IMR-90 (cell line): ENCODE measurements around the gene HYAL4. TPM values are rescaled to one million over a fixed set of nuclear protein-coding genes. Genes with fewer than 3 reads are reported as not detected.

Experiments
- ATAC-seq: fragments of 200-7000 bp; cut with Tn5 transposase; 2 replicates; pipeline ENCODE4 v1.9.1; 2020; ENCODE audit warnings: low read depth, mild to moderate bottlenecking, moderate library complexity
- BruUV-seq: library from RNA; stranded (reverse); fragments of 400-500 nt; replicated peaks from 2 replicates; lab custom pipeline; 2021; lab: Mats Ljungman, UMichigan
- CTCF ChIA-PET: fragments of 300-600 bp; formaldehyde crosslinking; extraction: SDS; loops from one replicate; lab custom pipeline; 2021; ENCODE audit warnings: antibody characterized with exemption; lab: Yijun Ruan, JAX
- POLR2A ChIA-PET: fragments of 300-600 bp; sonication (Branson Sonifier 250); formaldehyde crosslinking; loops from one replicate; lab custom pipeline; 2022; ENCODE audit warnings: antibody characterized with exemption; ENCODE audit not compliant: unreplicated experiment; lab: Charles Lee
- DNase-seq: peaks from one replicate; pipeline ENCODE4 v3.0.0; 2013
- H2AFZ ChIP-seq: replicated peaks from 2 replicates; pipeline ENCODE3; 2013; ENCODE audit warnings: low read length, mild to moderate bottlenecking; ENCODE audit not compliant: poor library complexity
- H2AK5ac ChIP-seq: 2 replicates; pipeline ENCODE4 v1.6.1; 2013; ENCODE audit warnings: low read depth, low read length, inconsistent platforms
- H2AK9ac ChIP-seq: replicated peaks from 2 replicates; pipeline ENCODE3; 2013; ENCODE audit warnings: mild to moderate bottlenecking, low read depth, low read length, moderate library complexity; ENCODE audit not compliant: poor library complexity
- H2BK120ac ChIP-seq: 2 replicates; pipeline ENCODE4 v1.6.1; 2013; ENCODE audit warnings: low read depth, low read length, inconsistent platforms
- H2BK15ac ChIP-seq: 3 replicates; pipeline ENCODE4 v1.6.1; 2013; ENCODE audit warnings: low read depth, low read length, inconsistent platforms
- H2BK20ac ChIP-seq: 2 replicates; pipeline ENCODE4 v1.6.1; 2013; ENCODE audit warnings: low read depth, mild to moderate bottlenecking, inconsistent platforms, low read length, moderate library complexity
- H2BK5ac ChIP-seq: 2 replicates; pipeline ENCODE4 v1.6.1; 2013; ENCODE audit warnings: mild to moderate bottlenecking, low read depth, low read length, inconsistent platforms; ENCODE audit not compliant: poor library complexity, severe bottlenecking
- H3K14ac ChIP-seq: replicated peaks from 2 replicates; pipeline ENCODE4 v1.6.1; 2013; ENCODE audit warnings: low read depth, low read length, inconsistent platforms
- H3K18ac ChIP-seq: 2 replicates; pipeline ENCODE4 v1.6.1; 2013; ENCODE audit warnings: low read depth, low read length, control low read depth
- H3K23ac ChIP-seq: 2 replicates; pipeline ENCODE4 v1.6.1; 2013; ENCODE audit warnings: low read depth, low read length, inconsistent platforms
- H3K27ac ChIP-seq: 2 replicates; pipeline ENCODE4 v1.5.1; 2013; ENCODE audit warnings: mild to moderate bottlenecking, control low read depth, low read length; ENCODE audit not compliant: insufficient read depth
- H3K27me3 ChIP-seq: 2 replicates; pipeline ENCODE4 v1.6.1; 2013; ENCODE audit warnings: low read length; ENCODE audit not compliant: control insufficient read depth, insufficient read depth
- H3K36me3 ChIP-seq: 2 replicates; pipeline ENCODE4 v1.6.1; 2013; ENCODE audit warnings: low read length, mixed read lengths; ENCODE audit not compliant: control insufficient read depth, insufficient read depth
- H3K4ac ChIP-seq: 2 replicates; pipeline ENCODE4 v1.6.1; 2013; ENCODE audit warnings: low read depth, low read length, inconsistent platforms
- H3K4me1 ChIP-seq: 2 replicates; pipeline ENCODE4 v1.6.1; 2013; ENCODE audit warnings: low read length, mixed read lengths; ENCODE audit not compliant: control insufficient read depth, insufficient read depth
- H3K4me2 ChIP-seq: 2 replicates; pipeline ENCODE4 v1.6.1; 2013; ENCODE audit warnings: low read depth, mild to moderate bottlenecking, control low read depth, low read length, moderate library complexity
- H3K4me3 ChIP-seq: 2 replicates; pipeline ENCODE4 v1.5.1; 2013; ENCODE audit warnings: low read depth, mild to moderate bottlenecking, control low read depth, low read length, moderate library complexity; ENCODE audit not compliant: insufficient read depth
- H3K56ac ChIP-seq: 2 replicates; pipeline ENCODE4 v1.6.1; 2013; ENCODE audit warnings: low read length, inconsistent platforms; ENCODE audit not compliant: insufficient read depth; ENCODE audit errors: extremely low read depth
- H3K79me1 ChIP-seq, 2 experiments: 2 replicates each; pipeline ENCODE4 v1.6.1; 2013; ENCODE audit warnings: low read length in 2 of 2, inconsistent platforms in 1 of 2, low read depth in 1 of 2
- H3K9ac ChIP-seq: 2 replicates; pipeline ENCODE4 v1.6.1; 2013; ENCODE audit warnings: low read depth, low read length, control low read depth
- H3K9me1 ChIP-seq: 2 replicates; pipeline ENCODE4 v1.6.1; 2013; ENCODE audit warnings: low read length, inconsistent platforms; ENCODE audit not compliant: insufficient read depth
- H3K9me3 ChIP-seq: 2 replicates; pipeline ENCODE4 v1.6.1; 2013; ENCODE audit warnings: low read length; ENCODE audit not compliant: control insufficient read depth, insufficient read depth
- H4K20me1 ChIP-seq: 2 replicates; pipeline ENCODE4 v1.6.1; 2013; ENCODE audit warnings: low read length, inconsistent platforms; ENCODE audit not compliant: insufficient read depth
- H4K5ac ChIP-seq: 2 replicates; pipeline ENCODE4 v1.6.1; 2013; ENCODE audit warnings: mild to moderate bottlenecking, low read depth, low read length, control low read depth
- H4K8ac ChIP-seq, 2 experiments: 2 replicates each; pipeline ENCODE4 v1.6.1; 2013; ENCODE audit warnings: low read depth in 2 of 2, low read length in 2 of 2, control low read depth in 1 of 2, inconsistent platforms in 1 of 2
- H4K91ac ChIP-seq: 2 replicates; pipeline ENCODE4 v1.6.1; 2013; ENCODE audit warnings: low read depth, low read length, inconsistent platforms; ENCODE audit not compliant: insufficient read depth
- BHLHE40 ChIP-seq: fragments of 150-350 bp; IDR thresholded peaks from 2 replicates; pipeline ENCODE4 v1.6.1; 2016; ENCODE audit warnings: mild to moderate bottlenecking, low read depth, low read length
- CEBPB ChIP-seq: IDR thresholded peaks from 2 replicates; pipeline ENCODE4 v1.6.1; 2012; ENCODE audit warnings: low read depth, low read length, improper control_type of control experiment
- CHD1 ChIP-seq: IDR thresholded peaks from 2 replicates; pipeline ENCODE4 v1.6.1; 2012; ENCODE audit warnings: low read depth, low read length, improper control_type of control experiment
- FOS ChIP-seq: fragments of 150-350 bp; IDR thresholded peaks from 2 replicates; pipeline ENCODE4 v1.6.1; 2016; ENCODE audit warnings: low read depth, low read length
- MAZ ChIP-seq: IDR thresholded peaks from 2 replicates; pipeline ENCODE4 v1.6.1; 2012; ENCODE audit warnings: low read depth, mild to moderate bottlenecking, low read length, improper control_type of control experiment, moderate library complexity, borderline replicate concordance
- MXI1 ChIP-seq: IDR thresholded peaks from 2 replicates; pipeline ENCODE4 v1.6.1; 2012; ENCODE audit warnings: low read depth, mild to moderate bottlenecking, low read length, moderate library complexity, borderline replicate concordance
- NFE2L2 ChIP-seq: fragments of 150-350 bp; IDR thresholded peaks from 2 replicates; pipeline ENCODE4 v1.6.1; 2016; ENCODE audit warnings: low read depth, mild to moderate bottlenecking, low read length
- POLR2A ChIP-seq: IDR thresholded peaks from 2 replicates; pipeline ENCODE4 v1.6.1; 2012; ENCODE audit warnings: mild to moderate bottlenecking, low read depth, low read length
- RCOR1 ChIP-seq: IDR thresholded peaks from 2 replicates; pipeline ENCODE4 v1.6.1; 2012; ENCODE audit warnings: mild to moderate bottlenecking, low read length, improper control_type of control experiment; ENCODE audit not compliant: insufficient replicate concordance
- WGBS, 2 experiments: methylation state at CpG; one replicate each; pipeline versions ENCODE4 v1.1.5 to v1.1.7; 2013; ENCODE audit warnings: missing lambda C conversion rate in 2 of 2; ENCODE audit not compliant: insufficient read length in 1 of 2; ENCODE audit errors: extremely low coverage in 2 of 2; 5-methylcytosine and 5-hydroxymethylcytosine counted together
- dilution Hi-C: fragments of 300-500 bp; cut with HindIII; formaldehyde crosslinking; loops from one replicate; pipeline ENCODE4 v1.14.3; 2018; ENCODE audit warnings: low sequenced_read_pairs; ENCODE audit not compliant: unreplicated experiment
- in situ Hi-C: fragments of 300-500 bp; cut with MboI; formaldehyde crosslinking; loops from 3 replicates; pipeline ENCODE4 v1.14.3; 2019; ENCODE audit warnings: low sequenced_read_pairs, inconsistent platforms, mixed read lengths
- intact Hi-C: fragments of 100-400 bp; cut with micrococcal nuclease; formaldehyde crosslinking; loops from 2 replicates; pipeline ENCODE4 v1.10.0; 2022
- polyA plus RNA-seq, 3 experiments: library from polyadenylated mRNA; depleted of rRNA; stranded (reverse); fragments of >200 nt; gene quantifications; 2 replicates each; pipeline ENCODE4 v1.2.3, GENCODE V29; 2012; ENCODE audit warnings: low replicate concordance in 1 of 3
- total RNA-seq: library from RNA; depleted of rRNA; stranded (reverse); fragments of >200 nt; gene quantifications from 2 replicates; pipeline ENCODE4 v1.2.3, GENCODE V29; 2012
- TF ChIP-seq, protein P1 (sequence below): fragments of 150-350 bp; IDR thresholded peaks from 2 replicates; pipeline ENCODE4 v1.6.1; 2016; ENCODE audit warnings: low read depth, mild to moderate bottlenecking, low read length, moderate library complexity, borderline replicate concordance
- TF ChIP-seq, protein P2 (sequence below): conservative IDR thresholded peaks from 2 replicates; pipeline ENCODE4 v1.5.1; 2012; ENCODE audit warnings: mild to moderate bottlenecking, low read depth, low read length, improper control_type of control experiment
- TF ChIP-seq, protein P3 (sequence below): fragments of 150-350 bp; IDR thresholded peaks from 2 replicates; pipeline ENCODE4 v1.6.1; 2017; ENCODE audit warnings: mild to moderate bottlenecking, antibody characterized with exemption, low read length, low read depth

The HYAL4 gene
- total and polyA plus RNA-seq, 2 of the 4 experiments (the other 2 are of a cell fraction) = not detected

DNA sequence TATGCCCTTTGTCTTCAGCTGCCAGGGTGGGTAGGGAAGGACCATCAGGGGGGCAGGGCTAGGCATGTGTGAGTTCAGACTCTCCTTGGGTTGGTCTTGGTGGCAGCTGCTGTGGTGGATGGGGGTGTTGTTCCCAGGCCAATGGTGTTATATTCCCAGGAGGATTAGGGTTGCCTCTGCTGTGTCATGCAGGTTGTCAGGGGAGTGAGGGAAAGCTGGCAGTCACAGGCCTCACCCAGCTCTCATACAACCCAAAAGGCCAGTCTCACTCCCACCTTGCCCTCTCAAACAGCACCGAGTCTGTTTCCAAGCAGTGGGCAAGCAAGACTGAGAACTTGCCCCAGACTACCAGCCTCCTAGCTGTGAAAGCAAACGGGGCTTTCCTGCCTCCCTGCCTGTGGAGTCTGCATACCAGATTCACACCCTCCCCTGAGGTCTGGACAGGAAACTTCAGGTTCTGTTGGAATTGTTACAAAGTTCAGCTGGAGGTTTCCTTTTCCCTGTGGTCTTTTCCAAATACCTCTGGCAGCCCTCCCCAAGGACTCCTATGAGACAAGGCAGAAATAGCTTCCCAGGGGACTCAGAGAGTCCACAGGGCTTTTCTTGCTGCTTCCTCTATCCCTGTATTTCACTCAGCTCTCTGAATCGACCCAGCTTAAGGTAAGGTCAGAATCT, 1.4 kb downstream of the HYAL4 start:
- no peak overlapping the region for H4K91ac ChIP-seq
- no peak overlapping the region for H2AFZ ChIP-seq
- no peaks in the 10 kb centered on the region for H4K20me1 ChIP-seq
- no peak overlapping the region for H3K14ac ChIP-seq
- H3K56ac ChIP-seq = no peak overlapping the region
- no peak overlapping the region for H2BK5ac ChIP-seq
- no peaks in the 10 kb centered on the region for H3K9me3 ChIP-seq
- H3K18ac ChIP-seq = no peak overlapping the region
- H3K23ac ChIP-seq = no peak overlapping the region
- H3K9ac ChIP-seq = no peak overlapping the region
- ChIA-PET POLR2A (no interaction called here), CTCF (interaction anchor here (0.6 kb wide), 1 partner anchor 103 kb away, joined by 5 read pairs; no protein-coding TSS in a partner anchor)
- no peak overlapping the region for H3K4me2 ChIP-seq
- no CpG with 5 or more reads among the region's 3 CpGs for WGBS, 2 experiments
- ATAC-seq = no peak
- H4K5ac ChIP-seq = no peak overlapping the region
- H2AK5ac ChIP-seq = no peak overlapping the region
- H2BK20ac ChIP-seq = no peak overlapping the region
- DNase-seq = no peak
- intact Hi-C loops (no loop called here), in situ Hi-C loops (no loop called here), dilution Hi-C loops (no loop called here)
- H3K4ac ChIP-seq = no peak overlapping the region
- H2BK120ac ChIP-seq = no peak overlapping the region
- H3K27ac ChIP-seq = no peak overlapping the region
- no peak overlapping the region for H3K4me3 ChIP-seq
- H3K4me1 ChIP-seq = no peaks in the 10 kb centered on the region
- no peak overlapping the region for H2AK9ac ChIP-seq
- H2BK15ac ChIP-seq = no peak overlapping the region
- no peak overlapping the region for H4K8ac ChIP-seq
- no peaks in the 10 kb centered on the region for H3K79me1 ChIP-seq
- H3K36me3 ChIP-seq = no peaks in the 10 kb centered on the region
- no TSS peak for BruUV-seq
- H3K9me1 ChIP-seq = no peaks in the 10 kb centered on the region
- no peaks in the 10 kb centered on the region for H3K27me3 ChIP-seq
- no peak for TF ChIP-seq NFE2L2
- no peak for TF ChIP-seq CHD1
- no peak for TF ChIP-seq FOS
- TF ChIP-seq POLR2A = no peak
- TF ChIP-seq, protein P1, sequence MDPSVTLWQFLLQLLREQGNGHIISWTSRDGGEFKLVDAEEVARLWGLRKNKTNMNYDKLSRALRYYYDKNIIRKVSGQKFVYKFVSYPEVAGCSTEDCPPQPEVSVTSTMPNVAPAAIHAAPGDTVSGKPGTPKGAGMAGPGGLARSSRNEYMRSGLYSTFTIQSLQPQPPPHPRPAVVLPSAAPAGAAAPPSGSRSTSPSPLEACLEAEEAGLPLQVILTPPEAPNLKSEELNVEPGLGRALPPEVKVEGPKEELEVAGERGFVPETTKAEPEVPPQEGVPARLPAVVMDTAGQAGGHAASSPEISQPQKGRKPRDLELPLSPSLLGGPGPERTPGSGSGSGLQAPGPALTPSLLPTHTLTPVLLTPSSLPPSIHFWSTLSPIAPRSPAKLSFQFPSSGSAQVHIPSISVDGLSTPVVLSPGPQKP = no peak
- no peak for TF ChIP-seq BHLHE40
- TF ChIP-seq, protein P2, sequence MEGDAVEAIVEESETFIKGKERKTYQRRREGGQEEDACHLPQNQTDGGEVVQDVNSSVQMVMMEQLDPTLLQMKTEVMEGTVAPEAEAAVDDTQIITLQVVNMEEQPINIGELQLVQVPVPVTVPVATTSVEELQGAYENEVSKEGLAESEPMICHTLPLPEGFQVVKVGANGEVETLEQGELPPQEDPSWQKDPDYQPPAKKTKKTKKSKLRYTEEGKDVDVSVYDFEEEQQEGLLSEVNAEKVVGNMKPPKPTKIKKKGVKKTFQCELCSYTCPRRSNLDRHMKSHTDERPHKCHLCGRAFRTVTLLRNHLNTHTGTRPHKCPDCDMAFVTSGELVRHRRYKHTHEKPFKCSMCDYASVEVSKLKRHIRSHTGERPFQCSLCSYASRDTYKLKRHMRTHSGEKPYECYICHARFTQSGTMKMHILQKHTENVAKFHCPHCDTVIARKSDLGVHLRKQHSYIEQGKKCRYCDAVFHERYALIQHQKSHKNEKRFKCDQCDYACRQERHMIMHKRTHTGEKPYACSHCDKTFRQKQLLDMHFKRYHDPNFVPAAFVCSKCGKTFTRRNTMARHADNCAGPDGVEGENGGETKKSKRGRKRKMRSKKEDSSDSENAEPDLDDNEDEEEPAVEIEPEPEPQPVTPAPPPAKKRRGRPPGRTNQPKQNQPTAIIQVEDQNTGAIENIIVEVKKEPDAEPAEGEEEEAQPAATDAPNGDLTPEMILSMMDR = no peak
- TF ChIP-seq MAZ = no peak
- TF ChIP-seq, protein P3, sequence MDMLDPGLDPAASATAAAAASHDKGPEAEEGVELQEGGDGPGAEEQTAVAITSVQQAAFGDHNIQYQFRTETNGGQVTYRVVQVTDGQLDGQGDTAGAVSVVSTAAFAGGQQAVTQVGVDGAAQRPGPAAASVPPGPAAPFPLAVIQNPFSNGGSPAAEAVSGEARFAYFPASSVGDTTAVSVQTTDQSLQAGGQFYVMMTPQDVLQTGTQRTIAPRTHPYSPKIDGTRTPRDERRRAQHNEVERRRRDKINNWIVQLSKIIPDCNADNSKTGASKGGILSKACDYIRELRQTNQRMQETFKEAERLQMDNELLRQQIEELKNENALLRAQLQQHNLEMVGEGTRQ = no peak
- TF ChIP-seq RCOR1 = no peak
- TF ChIP-seq CEBPB = no peak
- no peak for TF ChIP-seq MXI1
